HepG2 (cell line): Measurements from ENCODE around the gene EIF5B. TPM values are rescaled to one million over a fixed set of nuclear protein-coding genes. Genes with fewer than 3 reads are reported as not detected.

Source experiments
- AGO1 ChIP-seq: fragments of 200-400 bp; formaldehyde crosslinking; IDR thresholded peaks from 2 replicates; pipeline ENCODE4 v1.6.1; 2017; ENCODE audit warnings: mild to moderate bottlenecking, low read depth, low read length, moderate library complexity; ENCODE audit not compliant: poor library complexity, severe bottlenecking
- ETV5 ChIP-seq: IDR thresholded peaks from 2 replicates; pipeline ENCODE4 v1.6.1; 2018; ENCODE audit warnings: missing biosample characterization, missing genetic modification reagents, inconsistent platforms, borderline replicate concordance
- JARID2 ChIP-seq: sonication (generic); formaldehyde crosslinking; IDR thresholded peaks from 2 replicates; pipeline ENCODE4 v1.8.1; 2023; ENCODE audit warnings: missing genetic modification reagents, inconsistent platforms; ENCODE audit not compliant: insufficient replicate concordance
- PTBP1 ChIP-seq: fragments of 200-400 bp; formaldehyde crosslinking; IDR thresholded peaks from 2 replicates; pipeline ENCODE4 v1.6.1; 2018; ENCODE audit warnings: low read length, low read depth; ENCODE audit not compliant: poor library complexity, severe bottlenecking
- SP5 ChIP-seq: IDR thresholded peaks from 2 replicates; pipeline ENCODE4 v1.6.1; 2016; ENCODE audit warnings: low read depth, borderline replicate concordance
- STAG1 ChIP-seq: sonication (generic); formaldehyde crosslinking; IDR thresholded peaks from 2 replicates; pipeline ENCODE4 v1.4.0; 2020; ENCODE audit warnings: missing genetic modification reagents
- TBP ChIP-seq: sonication (generic); formaldehyde crosslinking; IDR thresholded peaks from 2 replicates; pipeline ENCODE4 v1.5.0; 2020; ENCODE audit warnings: missing genetic modification reagents
- ZNF703 ChIP-seq: sonication (generic); formaldehyde crosslinking; IDR thresholded peaks from 2 replicates; pipeline ENCODE4 v1.5.1; 2020; ENCODE audit warnings: missing genetic modification reagents, mild to moderate bottlenecking, moderate library complexity, borderline replicate concordance
- ZNF709 ChIP-seq: sonication (generic); formaldehyde crosslinking; IDR thresholded peaks from 2 replicates; pipeline ENCODE4 v1.5.0; 2020; ENCODE audit warnings: mild to moderate bottlenecking, missing genetic modification reagents
- ZNF883 ChIP-seq: sonication (generic); formaldehyde crosslinking; IDR thresholded peaks from 2 replicates; pipeline ENCODE4 v1.5.1; 2020; ENCODE audit warnings: mild to moderate bottlenecking, missing genetic modification reagents; ENCODE audit errors: not compliant biosample characterization
- polyA plus RNA-seq, 8 experiments: library from polyadenylated mRNA; depleted of rRNA in 3 of 8; stranded (reverse) in 7 of 8; unstranded in 1 of 8; fragments of >200 nt; fragmentation: Illumina TruSeq in 4 of 8; extraction: Trizol in 4 of 8; gene quantifications; 2 replicates each; pipeline versions ENCODE4 v1.2.1 to v1.2.3, GENCODE V29; 2011 to 2016; ENCODE audit warnings: low read depth in 4 of 8, missing spikeins in 1 of 8, mixed read lengths in 1 of 8; ENCODE audit not compliant: insufficient read depth in 1 of 8
- total RNA-seq, 5 experiments: library from RNA; depleted of rRNA; stranded (reverse); fragments of >200 nt; fragmentation: Illumina TruSeq; extraction: Trizol; gene quantifications; 2 replicates each; pipeline ENCODE4 v1.2.3, GENCODE V29; 2016; ENCODE audit warnings: low read depth in 1 of 5
- TF ChIP-seq, protein P1 (sequence below): sonication (generic); formaldehyde crosslinking; IDR thresholded peaks from 2 replicates; pipeline ENCODE4 v1.4.0; 2020; ENCODE audit warnings: missing genetic modification reagents, mild to moderate bottlenecking, borderline replicate concordance
- TF ChIP-seq, protein P2 (sequence below): sonication (generic); formaldehyde crosslinking; IDR thresholded peaks from 2 replicates; pipeline ENCODE4 v1.4.0; 2020; ENCODE audit warnings: mild to moderate bottlenecking, missing genetic modification reagents
- TF ChIP-seq, protein P3 (sequence below): sonication (generic); formaldehyde crosslinking; IDR thresholded peaks from 2 replicates; pipeline ENCODE4 v1.5.0; 2020; ENCODE audit warnings: missing genetic modification reagents, mild to moderate bottlenecking, borderline replicate concordance
- TF ChIP-seq, protein P4 (sequence below): sonication (generic); formaldehyde crosslinking; IDR thresholded peaks from 2 replicates; pipeline ENCODE4 v1.8.1; 2023; ENCODE audit warnings: mild to moderate bottlenecking, missing genetic modification reagents, borderline replicate concordance
- TF ChIP-seq, protein P5 (sequence below): IDR thresholded peaks from 2 replicates; pipeline ENCODE4 v1.6.1; 2016
- TF ChIP-seq, protein P6 (sequence below): IDR thresholded peaks from 2 replicates; pipeline ENCODE4 v1.6.1; 2016; ENCODE audit warnings: control low read depth

EIF5B gene
- total and polyA plus RNA-seq, 2 of the 13 experiments (the other 11 are each of a cell fraction or from before 2014, with no cell fraction given), result 8.8 to 32.1 TPM

DNA sequence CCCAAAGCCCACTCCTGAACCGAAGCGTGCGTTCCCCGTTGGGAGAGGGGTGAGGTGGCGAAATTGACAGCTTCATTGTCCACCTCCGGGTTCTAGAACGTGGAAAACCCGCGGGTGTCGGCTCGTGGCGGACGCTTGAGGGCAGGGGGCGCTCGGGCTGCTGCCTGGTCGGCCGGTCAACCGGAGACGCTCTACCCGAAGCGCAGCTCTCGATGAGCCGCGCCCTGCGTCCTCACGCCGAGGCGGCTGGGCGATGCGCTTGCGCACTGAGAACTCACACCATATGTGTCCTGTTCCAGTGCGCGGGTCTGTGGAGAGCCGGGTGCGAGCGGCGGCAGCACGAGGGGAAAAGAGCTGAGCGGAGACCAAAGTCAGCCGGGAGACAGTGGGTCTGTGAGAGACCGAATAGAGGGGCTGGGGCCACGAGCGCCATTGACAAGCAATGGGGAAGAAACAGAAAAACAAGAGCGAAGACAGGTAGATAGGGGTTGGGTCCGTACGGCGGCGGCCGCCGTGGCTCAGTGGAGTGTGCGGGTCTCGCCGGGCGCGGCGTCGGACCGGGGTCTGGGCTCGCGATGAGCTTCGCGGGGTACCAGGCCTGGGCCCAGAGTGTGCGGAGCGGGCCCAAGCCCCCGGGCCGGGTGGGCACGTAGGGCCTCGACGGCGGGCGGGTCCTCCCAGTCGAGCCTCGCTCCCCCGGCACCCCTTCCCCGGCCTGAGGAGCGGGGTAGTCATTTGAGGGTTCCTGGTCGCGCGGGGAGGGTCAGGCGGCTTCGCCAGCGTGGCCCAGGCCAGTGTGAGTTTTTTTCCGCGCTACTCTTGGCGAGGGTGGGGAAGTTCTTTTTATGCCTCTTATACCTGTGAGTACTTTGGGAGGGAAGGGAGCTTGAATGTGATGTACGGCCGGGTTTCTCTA, at the start of gene EIF5B (continued):
- TF ChIP-seq, protein P1, sequence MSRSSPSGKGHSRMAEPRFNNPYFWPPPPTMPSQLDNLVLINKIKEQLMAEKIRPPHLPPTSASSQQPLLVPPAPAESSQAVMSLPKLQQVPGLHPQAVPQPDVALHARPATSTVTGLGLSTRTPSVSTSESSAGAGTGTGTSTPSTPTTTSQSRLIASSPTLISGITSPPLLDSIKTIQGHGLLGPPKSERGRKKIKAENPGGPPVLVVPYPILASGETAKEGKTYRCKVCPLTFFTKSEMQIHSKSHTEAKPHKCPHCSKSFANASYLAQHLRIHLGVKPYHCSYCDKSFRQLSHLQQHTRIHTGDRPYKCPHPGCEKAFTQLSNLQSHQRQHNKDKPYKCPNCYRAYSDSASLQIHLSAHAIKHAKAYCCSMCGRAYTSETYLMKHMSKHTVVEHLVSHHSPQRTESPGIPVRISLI, result no peak; the same call in none of the 2 replicates
- peak; percentile 54 for TF ChIP-seq STAG1 (CRISPR knock-in tag)
- TF ChIP-seq, protein P2, sequence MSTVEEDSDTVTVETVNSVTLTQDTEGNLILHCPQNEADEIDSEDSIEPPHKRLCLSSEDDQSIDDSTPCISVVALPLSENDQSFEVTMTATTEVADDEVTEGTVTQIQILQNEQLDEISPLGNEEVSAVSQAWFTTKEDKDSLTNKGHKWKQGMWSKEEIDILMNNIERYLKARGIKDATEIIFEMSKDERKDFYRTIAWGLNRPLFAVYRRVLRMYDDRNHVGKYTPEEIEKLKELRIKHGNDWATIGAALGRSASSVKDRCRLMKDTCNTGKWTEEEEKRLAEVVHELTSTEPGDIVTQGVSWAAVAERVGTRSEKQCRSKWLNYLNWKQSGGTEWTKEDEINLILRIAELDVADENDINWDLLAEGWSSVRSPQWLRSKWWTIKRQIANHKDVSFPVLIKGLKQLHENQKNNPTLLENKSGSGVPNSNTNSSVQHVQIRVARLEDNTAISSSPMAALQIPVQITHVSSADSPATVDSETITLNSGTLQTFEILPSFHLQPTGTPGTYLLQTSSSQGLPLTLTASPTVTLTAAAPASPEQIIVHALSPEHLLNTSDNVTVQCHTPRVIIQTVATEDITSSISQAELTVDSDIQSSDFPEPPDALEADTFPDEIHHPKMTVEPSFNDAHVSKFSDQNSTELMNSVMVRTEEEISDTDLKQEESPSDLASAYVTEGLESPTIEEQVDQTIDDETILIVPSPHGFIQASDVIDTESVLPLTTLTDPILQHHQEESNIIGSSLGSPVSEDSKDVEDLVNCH (CRISPR knock-in tag), result no peak
- peak; percentile 60; the same call in 1 of the 2 replicates for TF ChIP-seq SP5
- TF ChIP-seq, protein P3, sequence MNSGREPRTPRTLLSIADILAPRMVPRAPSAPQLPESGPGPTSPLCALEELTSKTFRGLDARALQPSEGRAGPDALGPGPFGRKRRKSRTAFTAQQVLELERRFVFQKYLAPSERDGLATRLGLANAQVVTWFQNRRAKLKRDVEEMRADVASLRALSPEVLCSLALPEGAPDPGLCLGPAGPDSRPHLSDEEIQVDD (CRISPR knock-in tag), result no peak
- TF ChIP-seq, protein P4, sequence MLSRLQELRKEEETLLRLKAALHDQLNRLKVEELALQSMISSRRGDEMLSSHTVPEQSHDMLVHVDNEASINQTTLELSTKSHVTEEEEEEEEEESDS (CRISPR knock-in tag), result peak; percentile 78
- peak; percentile 55 for TF ChIP-seq AGO1
- peak; percentile 97 for TF ChIP-seq ZNF883 (CRISPR knock-in tag)
- TF ChIP-seq, protein P5, sequence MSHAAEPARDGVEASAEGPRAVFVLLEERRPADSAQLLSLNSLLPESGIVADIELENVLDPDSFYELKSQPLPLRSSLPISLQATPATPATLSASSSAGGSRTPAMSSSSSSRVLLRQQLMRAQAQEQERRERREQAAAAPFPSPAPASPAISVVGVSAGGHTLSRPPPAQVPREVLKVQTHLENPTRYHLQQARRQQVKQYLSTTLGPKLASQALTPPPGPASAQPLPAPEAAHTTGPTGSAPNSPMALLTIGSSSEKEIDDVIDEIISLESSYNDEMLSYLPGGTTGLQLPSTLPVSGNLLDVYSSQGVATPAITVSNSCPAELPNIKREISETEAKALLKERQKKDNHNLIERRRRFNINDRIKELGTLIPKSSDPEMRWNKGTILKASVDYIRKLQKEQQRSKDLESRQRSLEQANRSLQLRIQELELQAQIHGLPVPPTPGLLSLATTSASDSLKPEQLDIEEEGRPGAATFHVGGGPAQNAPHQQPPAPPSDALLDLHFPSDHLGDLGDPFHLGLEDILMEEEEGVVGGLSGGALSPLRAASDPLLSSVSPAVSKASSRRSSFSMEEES (CRISPR knock-in tag), result peak; percentile 67; the same call in 1 of the 2 replicates
- TF ChIP-seq JARID2 (CRISPR knock-in tag), result no peak
- no peak for TF ChIP-seq TBP (CRISPR knock-in tag)
- TF ChIP-seq PTBP1, result no peak
- TF ChIP-seq ZNF703 (CRISPR knock-in tag), result peak; percentile 89; the same call in 1 of the 2 replicates
- TF ChIP-seq, protein P6, sequence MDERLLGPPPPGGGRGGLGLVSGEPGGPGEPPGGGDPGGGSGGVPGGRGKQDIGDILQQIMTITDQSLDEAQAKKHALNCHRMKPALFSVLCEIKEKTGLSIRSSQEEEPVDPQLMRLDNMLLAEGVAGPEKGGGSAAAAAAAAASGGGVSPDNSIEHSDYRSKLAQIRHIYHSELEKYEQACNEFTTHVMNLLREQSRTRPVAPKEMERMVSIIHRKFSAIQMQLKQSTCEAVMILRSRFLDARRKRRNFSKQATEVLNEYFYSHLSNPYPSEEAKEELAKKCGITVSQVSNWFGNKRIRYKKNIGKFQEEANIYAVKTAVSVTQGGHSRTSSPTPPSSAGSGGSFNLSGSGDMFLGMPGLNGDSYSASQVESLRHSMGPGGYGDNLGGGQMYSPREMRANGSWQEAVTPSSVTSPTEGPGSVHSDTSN, result no peak
- TF ChIP-seq ETV5 (CRISPR knock-in tag), result peak; percentile 75
- peak; percentile 81 for TF ChIP-seq ZNF709
